ENCODE results near the gene CAPN9.
"Not testable (repeated sequence)": the region's sequence is repeated elsewhere in the genome, so short reads cannot be mapped to it uniquely, and the experiment has no call there.

CAPN9 gene

DNA sequence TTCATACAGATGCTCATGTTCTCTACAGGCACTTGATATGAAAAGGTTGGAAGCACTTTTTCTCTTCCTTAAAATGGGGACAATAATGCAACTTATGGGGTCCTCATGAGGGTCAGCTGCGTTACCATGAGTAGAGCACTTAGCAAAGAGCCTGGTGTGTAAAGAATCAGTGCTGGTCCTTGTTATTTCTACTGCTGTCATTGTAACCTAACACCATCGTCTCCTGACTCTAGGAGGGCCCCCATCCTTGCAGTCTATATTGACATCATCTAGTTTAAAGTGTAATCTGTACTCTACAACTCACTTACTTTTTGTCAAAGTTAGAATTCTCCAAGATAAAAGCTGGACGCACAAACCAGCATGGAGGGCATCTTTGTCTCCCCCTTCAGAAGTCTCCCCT lies 2.4 kb downstream of the CAPN9 start:
- DNase-seq: no peak

DNA sequence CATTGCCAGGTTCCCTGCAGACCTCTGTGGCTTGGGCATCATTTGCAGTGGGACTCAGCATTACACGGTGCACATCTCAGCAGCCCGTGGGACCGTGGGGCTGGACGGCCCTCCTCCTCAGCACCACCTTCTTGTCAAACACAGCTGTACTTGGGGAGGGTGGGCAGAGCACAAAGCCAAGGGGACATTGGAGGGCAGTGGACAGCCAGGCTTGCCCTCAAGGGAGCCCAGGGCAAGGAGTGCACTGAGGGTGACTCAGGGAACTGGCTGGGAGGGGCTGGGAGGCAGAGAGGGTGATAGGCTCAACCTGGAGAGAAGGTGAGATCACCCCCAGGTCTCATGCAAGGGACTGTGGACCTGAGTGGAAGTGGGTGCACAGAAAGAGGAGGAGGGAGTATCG lies 3.4 kb downstream of the CAPN9 start:
- no peak for DNase-seq

DNA sequence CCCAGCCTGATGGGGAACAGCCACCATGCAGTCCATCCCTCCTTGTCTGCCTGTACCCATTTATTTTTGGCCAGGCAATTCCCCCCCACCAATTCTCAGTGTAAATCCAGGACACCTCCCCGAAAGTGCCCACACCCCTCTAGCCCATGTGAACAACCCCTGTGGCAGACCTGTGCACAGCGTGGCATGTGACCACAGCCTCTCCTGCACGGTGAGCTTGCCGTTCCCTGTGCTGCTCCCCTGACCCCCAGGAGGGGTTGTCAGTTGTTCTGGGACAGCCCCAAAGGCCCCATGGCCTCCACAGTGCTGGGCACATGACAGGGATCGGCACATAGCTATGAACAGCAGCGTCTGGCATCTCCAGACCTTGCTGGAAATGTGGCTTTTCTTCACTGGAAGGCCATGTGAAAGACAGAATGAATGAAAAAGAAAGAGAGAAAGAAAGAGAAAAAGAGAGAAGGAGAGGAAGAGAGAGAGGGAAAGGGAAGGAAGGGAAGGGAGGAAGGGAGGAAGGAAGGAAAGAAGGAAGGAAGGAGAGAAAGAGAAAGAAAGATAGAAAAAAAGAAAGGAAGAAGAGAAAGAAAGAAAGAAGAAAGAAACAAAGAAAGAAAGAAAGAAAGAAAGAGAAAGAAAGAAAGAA lies 3.9 kb downstream of the CAPN9 start:
- no peak for DNase-seq

DNA sequence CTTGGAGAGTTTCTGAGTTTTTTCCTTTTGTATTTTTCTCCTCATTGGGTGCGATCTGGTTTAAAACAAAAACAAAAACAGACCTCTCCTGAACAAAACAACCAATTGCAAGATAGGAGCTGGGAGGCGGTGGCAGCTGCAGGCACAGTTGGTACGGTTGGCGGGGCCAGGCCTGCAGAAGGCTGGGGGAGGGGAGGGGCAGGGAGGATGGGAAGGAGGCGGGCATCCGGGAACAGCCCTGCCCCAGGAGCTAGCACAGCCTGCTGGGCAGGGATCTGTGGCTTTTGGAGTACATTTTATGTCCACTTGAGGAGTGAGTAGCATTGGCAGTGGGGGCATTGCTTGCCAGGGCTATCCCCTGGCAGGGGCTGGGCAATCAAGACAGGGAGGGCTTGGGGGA lies 5.2 kb downstream of the CAPN9 start:
- no peak for DNase-seq

DNA sequence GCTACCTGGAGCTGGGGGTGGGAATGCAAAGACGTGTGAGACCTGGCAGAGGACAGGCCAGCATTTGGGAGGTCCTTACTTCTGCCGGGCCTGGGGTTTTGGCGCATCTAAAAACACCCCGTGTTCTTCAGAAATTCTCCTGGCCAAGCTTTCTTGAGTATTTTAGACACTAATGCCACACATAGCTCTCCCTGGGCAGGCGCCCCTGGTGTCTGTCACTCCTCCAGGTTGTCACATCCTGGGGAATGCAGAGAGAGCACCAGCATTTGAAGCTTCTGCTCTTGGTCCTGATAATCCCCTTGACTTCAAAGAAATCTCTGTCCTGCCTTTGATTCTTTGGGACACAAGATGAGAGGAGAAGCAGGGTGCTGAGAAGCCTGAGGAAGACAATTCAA lies 6.0 kb downstream of the CAPN9 start:
- DNase-seq: no peak

DNA sequence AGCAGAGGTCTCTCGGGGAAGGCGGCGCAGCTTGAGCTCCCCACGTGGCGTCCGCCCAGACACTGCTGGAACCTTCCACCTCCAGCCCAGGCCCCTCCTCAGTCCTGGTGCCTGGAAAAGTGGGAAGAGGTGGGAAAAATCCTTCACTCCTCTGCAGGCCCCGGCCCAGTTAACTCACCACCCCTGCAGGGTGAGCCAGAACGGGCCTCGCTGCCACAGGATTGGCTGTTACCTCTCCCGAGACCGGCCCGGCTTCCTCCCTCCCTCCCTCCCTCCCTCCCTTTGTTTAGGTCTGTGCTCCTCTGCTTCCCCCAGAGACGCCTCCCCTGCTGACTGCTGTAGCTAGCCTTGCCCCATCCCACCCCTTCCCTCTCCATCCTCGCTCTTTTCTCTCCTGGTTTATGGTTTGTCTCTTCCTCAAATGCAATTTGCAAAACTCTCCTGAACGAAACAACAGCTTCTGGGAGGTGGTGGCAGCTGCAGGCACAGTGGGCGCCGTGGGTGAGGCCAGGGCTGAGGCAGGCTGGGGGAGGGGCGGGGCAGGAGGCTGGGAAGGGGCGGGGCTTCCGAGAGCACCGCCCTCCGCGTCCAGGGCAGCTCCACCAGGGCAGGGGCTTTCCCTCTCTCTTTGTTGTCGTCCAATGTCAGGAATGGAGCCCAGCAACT lies 6.5 kb downstream of the CAPN9 start:
- DNase-seq: no peak

DNA sequence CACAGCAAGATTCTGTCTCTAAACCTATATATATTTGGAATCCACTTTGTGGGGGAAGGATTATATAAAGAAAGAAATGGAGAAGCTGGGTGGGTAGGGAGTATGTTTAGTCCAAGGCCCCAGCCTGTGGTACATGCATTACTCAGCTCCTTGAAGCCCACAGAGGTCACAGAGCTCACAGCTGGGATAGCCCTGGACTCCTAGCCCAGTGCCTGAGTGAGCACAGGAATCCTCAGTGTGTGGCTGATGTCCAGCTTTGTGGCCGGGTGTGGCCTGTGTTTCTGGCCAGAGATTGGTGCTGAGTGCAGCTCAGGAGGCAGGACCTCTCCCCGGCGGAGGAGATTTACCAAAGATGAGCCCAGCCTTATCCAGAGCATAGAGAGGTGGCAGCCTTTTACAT lies 7.6 kb downstream of the CAPN9 start:
- no peak for DNase-seq

DNA sequence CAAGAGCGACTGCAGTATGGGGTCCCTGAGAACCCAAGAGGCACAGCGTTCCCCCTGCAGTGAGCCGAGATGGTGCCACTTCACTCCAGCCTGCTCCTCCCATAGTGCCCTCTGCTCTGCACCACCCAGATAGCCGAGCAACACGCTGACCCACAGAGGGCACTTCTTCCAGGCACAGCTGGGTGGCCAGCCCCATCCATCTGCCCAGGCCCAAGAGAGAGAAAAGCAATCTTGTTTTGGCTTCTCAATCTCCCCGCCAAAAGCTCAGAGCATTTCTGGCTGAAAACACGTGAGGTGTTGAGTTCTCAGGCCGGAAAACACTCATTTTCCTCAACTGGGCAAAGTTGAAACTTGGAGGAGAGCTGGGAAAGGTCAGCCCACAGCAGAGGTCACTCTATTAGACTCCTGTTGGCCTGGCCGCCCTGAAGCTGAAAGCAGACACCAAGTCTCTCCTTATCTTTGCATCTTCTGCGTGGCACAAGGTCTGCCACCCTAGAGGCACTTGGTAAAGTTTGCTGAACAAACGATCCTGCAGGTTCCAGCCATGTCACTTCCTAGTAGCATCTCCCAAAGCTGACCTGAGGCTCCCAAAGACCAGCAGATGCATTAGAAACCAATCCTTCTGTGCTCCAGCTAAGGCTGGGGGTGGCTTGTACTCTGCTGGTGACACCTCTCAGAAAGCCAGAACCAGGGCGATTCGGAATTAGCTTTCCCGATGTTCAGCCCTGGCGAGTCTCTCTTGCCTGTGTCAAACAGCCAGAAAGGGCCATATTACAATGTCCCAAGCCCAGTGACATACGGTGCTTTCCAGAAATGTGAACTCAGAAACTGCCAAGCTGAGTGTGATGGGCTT lies 10.9 kb downstream of the CAPN9 start:
- no peak for DNase-seq

DNA sequence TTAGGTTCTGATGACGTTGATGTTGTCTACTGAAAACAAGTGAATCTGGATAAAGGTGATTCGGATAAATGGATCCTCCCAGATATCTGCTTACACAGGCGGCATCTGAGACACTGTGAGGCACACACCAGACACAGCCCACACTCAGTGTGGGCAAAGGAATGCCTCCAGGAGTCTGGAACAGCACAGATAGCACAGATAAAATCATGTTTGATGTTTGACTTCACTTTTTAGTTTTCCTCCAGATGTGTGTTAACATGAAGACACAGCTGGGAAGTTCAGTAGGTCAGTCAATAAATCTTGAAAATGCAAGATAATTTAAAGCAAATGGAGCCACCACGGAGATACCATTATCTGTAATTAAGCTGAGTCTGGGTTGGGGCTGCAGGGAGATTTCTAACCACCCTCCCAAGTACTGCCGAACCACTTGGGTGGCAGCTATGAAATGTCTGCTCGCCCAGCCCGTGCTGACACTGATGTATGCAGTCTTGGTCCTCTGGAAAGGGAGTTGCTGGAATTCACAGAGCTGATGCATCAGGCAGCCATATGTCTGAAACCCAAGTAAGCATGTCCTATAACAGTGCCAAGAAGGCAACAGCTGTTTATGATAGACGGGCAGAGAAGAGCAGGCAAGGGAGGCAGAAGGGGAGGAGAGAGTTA lies 11.7 kb downstream of the CAPN9 start:
- DNase-seq: no peak

DNA sequence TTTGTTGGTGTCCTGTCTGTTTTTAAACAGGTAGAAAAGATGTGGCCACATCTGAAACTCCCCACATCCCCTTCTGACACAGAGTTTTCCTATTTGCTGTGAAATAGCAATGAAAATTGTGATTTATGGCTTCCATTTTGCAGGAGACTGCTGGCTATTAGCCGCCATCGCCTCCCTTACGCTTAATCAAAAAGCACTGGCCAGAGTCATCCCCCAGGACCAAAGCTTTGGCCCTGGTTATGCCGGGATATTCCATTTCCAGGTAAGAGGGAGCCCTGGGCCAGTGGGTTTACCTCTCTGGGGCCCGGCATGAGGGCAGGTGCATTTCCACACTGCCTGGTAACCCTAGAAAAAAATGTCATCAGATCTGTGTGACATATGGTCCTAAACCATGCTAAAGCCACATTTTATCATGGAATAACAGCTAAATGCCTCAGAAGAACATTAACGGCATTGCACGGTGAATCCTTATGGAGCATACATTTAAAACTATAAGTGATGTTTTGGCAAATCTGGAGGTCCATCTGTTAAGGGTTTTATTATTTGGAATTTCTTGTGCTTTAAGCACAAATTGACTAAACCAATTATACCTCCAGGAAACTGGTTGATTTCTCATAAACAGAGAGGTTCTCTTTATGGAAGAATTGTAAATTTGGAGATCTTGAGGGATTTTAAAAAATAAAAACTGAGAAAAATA lies 12.3 kb downstream of the CAPN9 start:
- no peak for DNase-seq

DNA sequence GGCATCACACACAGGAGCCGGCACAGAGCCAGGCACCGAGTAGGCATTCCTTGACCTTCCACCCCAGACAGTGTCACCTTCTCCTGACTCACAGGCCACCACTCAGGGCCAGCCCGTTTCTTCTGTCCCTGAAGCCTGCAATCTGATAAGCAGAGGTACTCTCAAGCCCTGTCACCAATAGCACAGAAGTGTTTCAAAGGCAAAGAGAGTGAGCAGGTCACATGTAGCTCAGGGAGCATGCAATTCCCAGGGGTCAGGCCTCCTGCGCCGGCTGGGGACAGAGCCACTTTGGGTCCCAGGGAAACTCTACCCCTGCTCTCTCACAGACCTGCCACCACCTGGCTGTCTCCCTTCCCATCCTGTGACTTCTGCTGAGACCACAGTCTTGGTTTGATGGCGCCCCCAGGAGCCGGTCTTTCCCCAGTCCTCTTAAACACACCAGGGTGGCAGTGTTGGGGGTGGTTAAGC lies 13.2 kb downstream of the CAPN9 start:
- DNase-seq: no peak

DNA sequence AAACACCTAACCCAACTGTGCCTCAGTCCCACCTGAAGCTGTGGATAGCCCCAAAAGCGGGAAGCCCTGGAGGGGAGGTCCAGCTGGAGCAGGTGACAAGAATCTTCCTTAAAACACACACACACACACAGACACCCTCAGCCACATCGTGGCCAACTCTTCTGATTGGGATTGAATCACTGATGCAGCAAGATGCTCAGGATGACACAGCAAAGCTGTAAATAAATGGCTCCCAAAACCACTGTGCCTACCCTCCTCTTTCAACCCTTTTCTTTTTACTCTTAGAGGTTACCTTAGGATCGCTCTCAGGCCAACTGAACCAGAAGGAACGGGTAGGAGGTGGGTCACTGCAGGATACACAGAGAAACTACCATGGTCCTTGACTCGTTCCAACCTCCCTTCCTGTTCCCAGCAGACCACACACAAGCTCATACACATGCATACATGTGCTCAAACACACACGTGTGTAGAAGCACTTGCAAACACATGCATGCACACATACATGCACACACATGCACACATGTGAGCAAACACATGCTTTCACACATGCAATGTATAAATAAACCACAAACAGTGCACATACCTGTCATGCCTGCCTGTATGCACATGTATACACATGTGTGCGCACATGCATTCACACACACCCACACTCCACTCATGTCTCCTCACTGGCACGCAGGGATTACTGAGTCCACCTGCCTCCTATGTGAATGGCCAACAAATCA lies 14.4 kb downstream of the CAPN9 start:
- no peak for DNase-seq

DNA sequence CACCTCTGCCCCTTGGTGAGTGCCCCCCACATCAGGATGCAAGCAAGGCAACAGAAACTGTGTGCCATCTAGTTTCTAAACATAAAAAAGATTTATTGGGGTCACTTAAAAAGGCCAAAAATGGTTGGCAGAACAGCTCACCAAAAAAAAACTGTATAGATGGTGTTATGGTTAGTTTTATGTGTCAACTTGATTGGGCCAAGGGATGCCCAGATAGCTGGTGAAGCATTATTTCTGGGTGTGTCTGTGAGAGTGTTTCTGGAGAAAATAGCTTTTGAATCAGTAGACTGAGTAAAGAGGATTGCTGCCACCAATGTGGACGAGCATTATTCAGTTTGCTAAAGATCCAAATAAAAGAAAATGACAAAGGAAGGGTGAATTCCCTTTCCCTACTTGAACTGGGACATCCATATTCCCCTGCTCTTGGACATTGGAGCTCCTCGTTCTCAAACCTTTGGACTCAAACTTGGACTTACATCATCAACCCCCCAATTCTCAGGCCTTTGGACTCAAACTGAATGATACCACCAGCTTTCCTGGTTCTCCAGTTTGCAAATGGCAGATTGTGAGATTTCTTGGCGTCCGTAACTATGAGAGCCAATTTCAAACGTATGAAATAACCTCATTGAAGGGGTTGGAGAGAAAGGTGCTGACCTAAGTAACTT lies 16.9 kb downstream of the CAPN9 start:
- DNase-seq: no peak

DNA sequence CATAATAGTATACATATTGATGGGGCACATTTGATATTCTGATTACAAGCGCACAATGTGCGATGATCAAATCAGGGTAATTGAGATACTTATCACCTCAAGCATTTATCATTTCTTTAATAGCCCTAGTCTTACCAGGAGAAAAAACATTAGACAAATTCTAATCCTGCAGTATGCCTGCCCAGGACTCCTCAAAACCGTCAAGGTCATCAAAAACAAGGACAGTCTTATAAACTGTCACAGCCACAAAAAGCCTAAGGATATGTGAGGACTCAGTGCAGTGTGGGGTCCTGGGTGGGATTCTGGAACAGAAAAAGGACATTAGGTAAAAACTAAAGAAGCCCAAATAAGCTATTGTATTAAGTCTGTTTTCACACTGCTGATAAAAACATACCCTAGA lies 19.1 kb downstream of the CAPN9 start:
- no peak for DNase-seq

DNA sequence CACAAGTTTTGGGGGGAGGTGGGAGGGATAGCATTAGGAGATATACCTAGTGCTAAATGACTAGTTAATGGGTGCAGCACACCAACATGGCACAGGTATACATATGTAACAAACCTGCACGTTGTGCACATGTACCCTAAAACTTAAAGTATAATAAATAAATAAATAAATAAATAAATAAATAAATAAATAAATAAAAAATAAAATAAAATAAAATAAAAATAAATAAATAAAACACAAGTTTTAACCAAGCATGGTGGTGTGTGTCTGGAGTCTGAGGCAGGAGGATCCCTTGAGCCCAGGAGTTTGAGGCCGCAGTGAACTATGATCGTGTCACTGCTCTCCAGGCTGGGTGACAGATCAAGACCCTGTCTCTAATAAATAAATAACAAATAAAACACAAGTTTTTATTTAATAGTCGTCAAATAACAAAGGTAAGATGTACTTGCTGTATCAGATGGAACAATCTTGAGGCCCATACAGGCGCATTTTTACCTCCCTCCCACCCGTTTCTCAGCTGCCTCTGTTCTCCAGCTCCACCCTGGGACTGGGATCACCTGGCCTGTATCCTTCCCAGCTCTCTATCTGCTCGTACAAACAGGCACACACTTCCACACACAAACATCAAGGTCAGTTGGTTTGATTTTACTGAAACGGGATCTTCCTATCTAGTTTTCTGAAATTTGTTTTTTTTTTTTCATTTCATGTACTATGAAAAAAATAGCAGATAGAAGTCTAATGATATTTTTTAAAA lies 20.8 kb downstream of the CAPN9 start:
- DNase-seq: not testable (repeated sequence)

DNA sequence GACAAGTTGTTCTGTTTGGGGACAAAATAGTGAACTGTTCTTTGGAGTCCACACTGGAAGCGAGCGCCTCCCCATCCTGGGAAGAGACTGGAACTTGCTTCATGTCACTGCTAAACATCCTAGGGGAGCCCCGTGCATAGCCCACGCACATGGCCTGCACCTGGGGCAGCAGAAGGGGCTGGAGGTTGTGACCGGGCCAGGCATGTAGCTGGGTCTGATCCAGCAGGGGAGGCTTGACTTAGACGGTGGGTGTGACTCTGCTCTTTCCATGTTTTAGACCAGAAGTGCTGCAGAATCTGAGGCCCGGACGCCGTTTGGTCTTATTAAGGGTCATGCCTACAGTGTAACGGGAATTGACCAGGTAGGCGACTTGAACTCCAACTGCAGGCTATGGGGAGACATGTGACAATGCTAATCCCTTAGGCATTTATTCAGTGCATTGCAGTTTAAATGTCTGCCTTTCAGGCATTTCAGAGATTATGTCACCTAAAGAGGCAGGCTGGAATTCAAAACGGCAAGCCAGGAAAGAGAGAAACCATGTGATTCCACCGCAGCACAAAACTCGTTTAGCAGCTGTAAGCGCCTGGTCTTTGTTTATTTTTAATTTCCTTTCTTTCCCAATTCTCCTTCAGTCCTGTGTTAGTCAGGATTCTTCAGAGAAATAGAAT lies 21.8 kb downstream of the CAPN9 start:
- no peak for DNase-seq

DNA sequence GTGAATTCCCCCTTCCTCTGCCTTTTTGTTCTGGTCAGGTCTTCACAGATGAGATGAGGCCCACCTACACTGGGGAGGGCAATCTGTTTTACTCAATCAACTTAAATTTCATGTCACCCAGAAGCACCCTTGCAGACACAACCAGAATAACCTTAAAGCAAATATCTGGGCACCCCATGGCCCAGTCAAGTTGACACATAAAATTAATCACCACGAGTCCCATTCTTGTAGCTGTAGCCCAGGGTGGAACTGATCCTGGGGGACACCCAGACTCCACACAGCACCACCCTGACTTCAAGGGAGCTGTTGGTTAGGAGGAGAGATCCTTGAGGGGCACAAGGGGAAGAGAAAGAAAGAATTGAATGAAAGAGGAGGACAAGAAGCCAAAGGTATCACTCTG lies 23.1 kb downstream of the CAPN9 start:
- DNase-seq: no peak

DNA sequence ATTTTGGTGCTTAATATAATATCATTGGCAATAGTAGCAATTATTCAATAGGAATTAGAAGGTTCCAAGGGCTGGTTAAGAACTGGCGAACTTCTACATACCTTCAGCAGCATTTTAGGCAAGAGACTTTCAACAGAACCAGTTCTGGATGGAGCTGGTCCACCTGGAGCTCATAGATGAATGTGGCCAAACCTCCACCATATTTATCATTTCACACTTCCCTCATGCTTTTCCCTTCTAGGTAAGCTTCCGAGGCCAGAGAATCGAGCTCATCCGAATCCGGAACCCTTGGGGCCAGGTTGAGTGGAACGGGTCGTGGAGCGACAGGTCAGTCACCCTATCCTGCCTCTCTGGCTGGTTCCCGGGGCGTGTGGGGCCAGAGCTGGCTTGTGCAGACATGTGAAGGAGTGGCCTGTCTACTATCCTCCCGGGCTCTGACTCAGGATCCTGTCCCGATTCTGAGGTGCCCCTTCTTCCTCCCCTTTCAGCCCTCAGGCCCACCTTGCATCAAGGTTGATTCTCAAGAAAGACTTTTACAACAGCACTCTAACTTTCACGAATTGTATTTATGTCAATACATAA lies 24.7 kb downstream of the CAPN9 start:
- DNase-seq: no peak

DNA sequence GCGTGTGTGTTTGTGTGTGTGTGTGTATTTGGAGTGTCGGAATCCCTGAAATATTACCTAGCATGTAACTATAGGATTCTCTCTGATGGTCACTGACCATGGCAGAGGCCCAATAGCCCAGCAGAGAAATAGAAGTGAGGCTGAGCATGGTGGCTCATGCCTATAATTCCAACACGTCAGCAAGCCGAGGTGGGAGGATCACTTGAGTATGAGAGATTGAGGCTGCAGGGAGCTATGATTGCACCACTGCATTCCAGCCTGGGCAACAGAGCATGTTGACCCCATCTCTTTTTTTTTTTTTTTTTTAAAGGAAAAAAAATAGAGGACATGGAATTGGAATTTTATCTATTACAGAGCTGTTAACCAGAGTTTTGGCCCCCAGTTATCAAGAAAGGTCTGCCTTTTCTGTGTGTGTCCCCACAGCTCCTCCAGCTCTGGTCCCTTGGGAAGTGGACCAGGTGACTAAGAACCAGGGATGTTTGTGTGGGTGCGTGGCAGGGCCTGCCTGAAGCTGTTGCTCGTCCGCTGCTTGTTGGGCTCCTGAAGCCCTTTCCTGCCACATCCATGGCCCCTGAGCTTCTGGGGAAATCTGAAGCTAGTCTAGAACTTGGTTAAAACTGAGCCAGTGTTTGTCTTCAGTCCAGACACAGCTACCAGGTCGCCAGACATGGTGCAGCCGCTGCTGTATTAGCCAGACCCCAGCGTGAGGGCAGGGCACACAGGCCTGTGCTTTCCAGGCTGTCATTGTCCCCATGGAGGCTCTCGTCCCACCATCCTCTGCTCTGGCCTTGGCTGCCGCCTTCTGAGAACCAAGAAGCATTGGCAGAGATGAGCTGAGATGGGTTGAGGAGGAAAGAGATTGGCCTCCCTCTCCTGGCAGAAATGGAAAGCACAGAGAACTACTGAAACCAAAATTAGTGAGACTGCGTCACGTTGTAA lies 25.5 kb downstream of the CAPN9 start:
- DNase-seq: no peak

Data from activated T-cell treated with anti-CD3 and anti-CD28 coated beads for 4 hours (primary cell).